GM19099 (cell line): ENCODE measurements around the gene GPRC5D.

Experiments
- POLR2A ChIP-seq: IDR thresholded peaks from 3 replicates; pipeline ENCODE4 v1.6.1; 2011; ENCODE audit warnings: low read depth; ENCODE audit not compliant: insufficient read length; ENCODE audit errors: extremely low read depth

GPRC5D gene

GRCh38 chr12:12907552-12907951 lies 44.4 kb downstream of the GPRC5D start:
- TF ChIP-seq POLR2A, result no peak

- no peak for TF ChIP-seq POLR2A
These were observed 48.0 kb downstream of the GPRC5D start for GRCh38 chr12:12903642-12904609.

GRCh38 chr12:12902036-12902435 lies 49.9 kb downstream of the GPRC5D start:
- TF ChIP-seq POLR2A, result no peak

GRCh38 chr12:12901158-12901791 lies 50.7 kb downstream of the GPRC5D start:
- no peak for TF ChIP-seq POLR2A

- no peak for TF ChIP-seq POLR2A
These were observed 51.2 kb downstream of the GPRC5D start for GRCh38 chr12:12900786-12901157.

GRCh38 chr12:12899530-12900380 lies 52.2 kb downstream of the GPRC5D start:
- TF ChIP-seq POLR2A, result no peak

GRCh38 chr12:12898911-12899511 lies 53.0 kb downstream of the GPRC5D start:
- no peak for TF ChIP-seq POLR2A

- no peak for TF ChIP-seq POLR2A
These were observed 53.7 kb downstream of the GPRC5D start for GRCh38 chr12:12898136-12898717.

GRCh38 chr12:12897302-12897701 lies 54.7 kb downstream of the GPRC5D start:
- no peak for TF ChIP-seq POLR2A

- TF ChIP-seq POLR2A, result no peak
These were observed 55.7 kb downstream of the GPRC5D start for GRCh38 chr12:12896260-12896659.

GRCh38 chr12:12893438-12893837 lies 58.5 kb downstream of the GPRC5D start:
- TF ChIP-seq POLR2A, result no peak

- TF ChIP-seq POLR2A, result no peak
These were observed 59.3 kb downstream of the GPRC5D start for GRCh38 chr12:12892681-12893141.

GRCh38 chr12:12891881-12892355 lies 60.1 kb downstream of the GPRC5D start:
- TF ChIP-seq POLR2A, result no peak
